Fibroblast of peridontal ligament (primary cell): Measurements from ENCODE around the gene PAEP.
A peak's percentile ranks its signal among the peaks of the same experiment; 100 is the strongest.

Experiments
- DNase-seq: peaks from one replicate; pipeline ENCODE4 v3.0.0-alpha.2; 2010; ENCODE audit errors: extremely low read depth

PAEP gene

DNA sequence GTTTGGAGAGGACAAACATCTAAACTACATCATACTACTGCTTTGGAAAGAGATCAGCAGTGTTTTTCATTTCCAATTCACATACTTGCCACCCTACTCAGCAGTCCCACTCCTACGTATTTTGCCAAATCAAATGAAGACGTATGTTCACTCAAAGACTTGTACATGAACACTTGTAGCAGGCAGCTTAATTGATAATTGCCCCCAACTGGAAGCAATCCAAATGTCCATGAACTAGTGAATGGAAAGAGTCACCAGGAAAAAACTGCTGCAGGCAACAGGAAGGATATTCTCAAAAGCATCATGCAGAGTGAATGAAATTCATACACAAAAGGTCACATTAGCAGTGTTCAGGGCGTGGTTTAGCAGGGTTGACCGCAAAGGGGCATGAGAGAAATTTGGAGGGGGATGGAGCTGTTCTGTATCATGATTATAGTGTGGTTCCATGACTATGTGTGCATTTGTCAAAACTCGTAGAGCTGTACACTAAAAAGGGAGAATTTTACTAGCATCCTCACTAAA lies 38.8 kb downstream of the PAEP start:
- no peak for DNase-seq

DNA sequence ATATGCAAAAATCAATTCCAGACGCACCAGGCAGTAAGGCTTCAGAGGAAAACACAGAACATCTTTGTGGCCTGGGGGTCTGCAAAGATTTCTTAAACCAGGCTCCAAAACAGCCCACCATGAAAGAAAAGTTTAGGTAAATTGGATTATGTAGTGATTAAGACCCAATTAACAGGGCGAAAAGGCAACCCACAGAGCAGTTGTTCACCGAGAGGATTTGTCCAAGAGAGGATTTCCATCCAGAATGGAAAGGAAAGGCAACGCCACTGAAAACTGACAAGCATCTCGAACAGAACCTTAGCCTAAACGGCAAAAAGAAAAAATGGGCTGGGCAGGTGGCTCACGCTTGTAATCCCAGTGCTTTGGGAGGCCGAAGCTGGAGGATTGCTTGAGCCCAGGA lies 40.4 kb downstream of the PAEP start:
- DNase-seq = no peak

DNA sequence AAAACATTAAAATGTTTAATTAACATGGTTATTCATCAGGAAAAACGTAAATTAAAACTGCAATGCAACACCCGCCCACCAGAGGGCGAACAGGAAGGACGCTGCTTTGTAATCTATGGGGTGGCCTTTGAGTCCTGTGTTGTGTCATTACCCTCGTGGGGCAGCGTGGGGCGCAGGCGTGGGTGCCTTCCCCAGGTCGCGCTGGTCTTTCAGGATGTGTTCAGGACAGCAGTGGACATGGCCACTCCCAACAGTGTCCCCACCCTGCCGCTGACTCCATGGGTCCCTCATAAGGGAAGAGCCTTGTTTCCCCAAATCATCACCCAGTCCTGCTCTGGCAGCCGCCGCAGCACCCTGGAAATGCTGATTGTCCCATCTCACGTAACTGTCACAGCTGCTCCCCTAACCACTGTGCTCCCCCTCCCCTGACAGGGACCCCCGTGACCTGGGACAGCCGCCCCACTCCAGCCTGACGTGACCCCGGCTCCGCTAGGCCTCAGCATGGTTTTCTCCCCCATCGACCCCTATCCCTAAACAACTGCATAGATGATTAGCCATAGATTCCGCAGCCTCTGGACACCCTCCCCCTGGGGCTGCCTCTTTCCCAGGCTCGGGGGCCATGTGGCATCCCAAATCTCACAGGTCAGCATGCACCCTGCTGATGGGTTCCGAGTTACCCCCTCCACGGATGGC lies 41.4 kb downstream of the PAEP start:
- peak; percentile 34 for DNase-seq

DNA sequence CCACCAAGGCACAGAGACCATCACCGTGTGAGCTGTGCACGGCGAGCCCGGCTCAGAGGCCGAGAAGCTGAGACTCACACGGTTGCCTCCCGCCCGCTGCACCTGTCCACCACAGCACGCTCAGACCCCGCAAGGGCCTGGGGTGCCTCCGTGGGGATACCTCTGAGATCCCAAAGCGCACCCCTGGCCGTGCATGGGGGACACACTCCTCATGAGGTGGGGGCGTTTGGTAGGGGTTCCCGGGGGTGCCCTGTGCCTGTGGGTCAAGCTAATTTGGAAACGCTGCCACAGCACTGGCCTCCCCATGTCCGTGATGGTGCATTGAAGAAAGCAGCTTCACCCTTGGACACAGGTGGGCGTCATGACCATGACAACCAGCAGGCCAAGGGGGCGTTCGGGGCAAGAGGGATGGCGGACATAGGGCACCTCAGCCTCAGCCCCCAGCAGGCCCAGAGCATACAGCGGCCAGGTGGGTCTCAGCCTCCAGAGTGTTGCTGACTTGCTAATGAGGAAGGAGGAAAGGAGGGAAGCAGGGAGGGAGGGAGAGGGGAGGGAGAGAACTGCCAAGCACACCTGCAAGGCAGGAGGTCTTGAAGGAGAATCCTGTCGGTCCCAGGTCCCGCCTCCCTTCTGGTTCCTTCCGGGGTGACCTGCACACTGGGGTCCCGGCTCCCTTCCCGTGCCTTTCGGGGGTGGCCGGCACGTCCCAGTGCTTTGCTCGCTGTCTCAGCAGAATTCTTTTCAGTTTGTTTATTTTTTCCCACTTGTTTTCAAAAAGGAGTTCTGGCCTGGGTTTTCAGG lies 43.1 kb downstream of the PAEP start:
- DNase-seq = no peak

DNA sequence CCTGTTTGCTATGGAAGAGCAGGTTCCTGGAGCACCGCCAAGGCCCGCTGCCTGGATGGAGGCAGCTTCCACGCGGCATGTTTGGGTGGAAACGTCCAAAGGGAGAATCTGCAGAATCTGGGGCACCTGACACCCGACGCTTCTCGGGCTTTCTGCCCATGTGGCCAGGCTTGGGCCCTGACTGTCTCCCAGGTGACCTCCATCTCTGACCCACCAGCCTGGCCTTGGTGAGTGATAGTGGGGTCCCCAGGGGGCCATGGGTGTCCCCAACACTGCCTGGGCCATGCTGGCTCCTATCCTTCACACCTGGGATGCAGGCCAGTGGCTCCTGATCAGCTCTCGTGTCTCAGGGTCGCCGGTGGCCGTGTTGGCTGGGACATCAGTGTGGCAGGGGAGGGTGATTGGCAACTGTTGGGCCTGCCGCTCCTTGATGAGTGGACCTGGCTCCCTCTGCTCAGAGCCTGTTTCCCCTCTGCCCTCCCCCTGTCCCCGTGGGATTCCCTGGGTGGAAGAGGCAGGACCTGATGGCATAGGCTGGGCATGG lies 43.8 kb downstream of the PAEP start:
- no peak for DNase-seq

DNA sequence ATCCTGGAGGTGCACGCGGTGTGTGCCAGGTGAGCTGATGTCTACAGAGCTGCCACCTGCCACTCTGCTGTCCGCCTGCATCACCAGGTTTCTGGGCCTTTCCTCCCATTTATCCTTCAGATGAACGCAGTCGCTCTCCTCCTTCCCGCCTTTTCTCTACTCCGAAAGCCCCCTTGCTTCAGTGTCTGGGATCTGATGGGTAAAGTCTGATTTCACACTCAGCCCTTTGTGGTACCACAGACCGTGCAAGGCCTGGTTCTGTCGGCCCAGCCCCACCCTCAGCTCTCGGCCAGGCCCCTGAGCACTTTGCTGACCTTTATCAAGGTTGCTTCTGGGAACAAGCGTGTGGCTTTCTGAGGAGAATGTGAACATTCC lies 45.3 kb downstream of the PAEP start:
- DNase-seq = no peak

DNA sequence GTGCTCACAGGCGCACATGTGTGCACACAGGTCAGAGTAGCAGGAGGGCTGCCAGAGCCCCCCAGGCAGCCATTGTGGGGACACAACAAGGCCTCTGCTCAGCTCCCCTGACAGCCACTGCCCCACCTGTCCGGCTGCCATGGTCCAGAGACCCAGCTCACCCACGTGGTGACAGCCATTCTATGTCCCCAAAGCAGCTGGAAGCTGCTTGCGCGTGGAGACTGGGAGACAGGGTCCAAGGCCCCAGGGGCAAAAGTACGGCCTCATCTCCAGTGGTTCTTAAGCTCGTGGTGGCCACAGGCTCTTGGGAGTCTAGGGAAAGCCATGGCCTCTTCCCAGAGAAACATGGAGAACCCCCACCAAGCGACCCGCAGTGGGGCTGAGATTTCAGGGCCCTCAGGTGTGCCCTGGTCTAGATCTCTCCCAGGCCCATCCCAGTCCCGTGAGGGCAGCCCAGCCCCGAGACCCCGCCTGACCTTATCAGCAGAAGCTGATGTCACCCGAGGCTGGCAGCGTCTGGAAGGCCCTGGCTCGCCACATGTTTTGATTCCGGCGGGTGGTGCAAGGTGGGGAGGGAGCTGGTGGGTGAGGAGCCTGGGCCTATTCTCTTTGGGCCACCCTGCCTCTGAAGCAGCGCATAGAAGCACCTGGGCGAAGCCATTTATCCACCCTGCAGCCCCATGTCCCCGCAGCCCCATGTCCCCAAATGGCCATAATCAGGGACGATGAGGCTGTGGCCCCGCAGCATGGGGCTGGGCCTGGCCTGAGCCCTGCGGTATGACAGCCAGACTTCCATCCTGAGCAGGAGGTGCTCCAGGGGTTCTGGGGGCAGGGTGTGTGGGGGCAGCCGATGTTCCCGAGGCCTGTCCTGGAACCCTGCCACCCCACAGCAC lies 46.1 kb downstream of the PAEP start:
- DNase-seq = no peak

DNA sequence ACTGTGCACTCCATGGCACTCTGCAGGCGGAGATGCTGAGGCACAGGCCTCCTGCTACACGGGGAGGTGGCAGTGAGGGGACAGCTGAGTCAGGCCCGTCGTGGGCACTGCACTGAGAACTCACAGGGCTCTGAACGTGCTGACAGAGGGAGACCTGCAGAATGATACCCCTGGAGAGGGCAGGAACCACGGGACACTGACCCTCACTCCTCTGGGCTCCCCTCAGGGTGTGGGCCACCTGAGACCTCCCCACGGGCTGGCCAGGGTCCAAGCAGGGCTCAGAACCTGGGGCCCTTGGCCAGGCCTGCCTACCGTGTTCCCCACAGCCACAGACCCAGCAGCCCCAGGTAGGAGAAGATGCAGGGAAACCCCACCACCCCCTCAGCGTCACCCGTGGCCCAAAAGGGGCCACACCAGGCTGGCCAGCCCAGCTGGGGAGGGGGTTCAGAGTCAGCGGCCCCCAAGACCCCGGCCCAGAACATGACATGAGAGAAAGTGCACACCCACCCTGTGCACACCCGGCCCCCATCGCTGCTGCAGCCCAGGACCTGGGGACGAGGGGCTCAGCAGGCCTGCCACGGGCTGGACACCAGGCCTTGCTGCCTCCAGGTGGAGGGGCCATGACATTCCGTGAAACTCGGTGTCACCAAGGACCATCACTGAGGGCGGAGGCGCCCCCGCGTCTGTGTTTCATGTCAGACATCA lies 46.9 kb downstream of the PAEP start:
- DNase-seq = no peak

DNA sequence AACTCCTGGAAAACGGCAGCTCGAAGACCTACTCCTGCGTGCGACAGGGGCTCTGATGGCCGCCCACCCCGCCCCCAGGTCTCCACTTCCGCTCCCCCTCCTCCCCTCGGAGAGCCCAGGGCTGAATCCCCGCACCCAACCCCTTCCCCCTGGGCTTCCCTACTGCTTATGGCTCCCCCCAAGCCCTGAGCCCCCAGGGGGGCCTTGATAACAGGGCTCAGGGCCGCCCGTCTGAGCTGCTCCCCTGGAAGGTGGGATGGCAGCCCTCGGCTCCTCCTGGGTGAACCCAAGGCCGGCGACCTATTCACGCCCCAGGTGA lies 47.4 kb downstream of the PAEP start:
- no peak for DNase-seq

DNA sequence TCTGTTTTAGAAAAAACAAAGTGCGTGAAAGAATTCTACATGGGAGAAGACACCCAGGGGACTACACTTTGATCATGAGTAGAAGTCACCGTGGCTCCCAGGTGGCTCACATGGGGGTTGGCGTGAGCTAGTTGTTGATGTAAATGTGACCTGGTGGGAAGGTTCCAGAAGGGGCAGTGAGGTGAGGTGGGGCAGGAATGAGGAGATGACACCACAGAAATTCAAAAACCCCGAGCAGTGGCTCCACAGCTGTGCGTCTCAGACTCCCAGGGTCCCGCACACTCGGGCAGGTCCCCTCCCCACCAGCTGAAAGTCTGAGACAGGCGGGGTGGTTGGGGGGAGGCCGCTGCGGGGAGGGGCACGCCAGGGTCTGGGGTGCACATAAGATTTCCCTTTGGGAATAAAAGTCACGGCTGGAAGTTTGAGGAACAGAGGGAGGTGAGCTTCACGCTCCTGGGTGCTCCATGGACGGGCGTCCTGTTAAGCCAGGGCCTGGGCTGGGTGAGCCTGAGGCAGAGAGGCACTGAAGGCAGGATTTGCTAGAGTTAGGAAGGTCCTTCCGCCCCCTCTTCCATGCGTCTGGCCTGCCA lies 47.9 kb downstream of the PAEP start:
- no peak for DNase-seq

DNA sequence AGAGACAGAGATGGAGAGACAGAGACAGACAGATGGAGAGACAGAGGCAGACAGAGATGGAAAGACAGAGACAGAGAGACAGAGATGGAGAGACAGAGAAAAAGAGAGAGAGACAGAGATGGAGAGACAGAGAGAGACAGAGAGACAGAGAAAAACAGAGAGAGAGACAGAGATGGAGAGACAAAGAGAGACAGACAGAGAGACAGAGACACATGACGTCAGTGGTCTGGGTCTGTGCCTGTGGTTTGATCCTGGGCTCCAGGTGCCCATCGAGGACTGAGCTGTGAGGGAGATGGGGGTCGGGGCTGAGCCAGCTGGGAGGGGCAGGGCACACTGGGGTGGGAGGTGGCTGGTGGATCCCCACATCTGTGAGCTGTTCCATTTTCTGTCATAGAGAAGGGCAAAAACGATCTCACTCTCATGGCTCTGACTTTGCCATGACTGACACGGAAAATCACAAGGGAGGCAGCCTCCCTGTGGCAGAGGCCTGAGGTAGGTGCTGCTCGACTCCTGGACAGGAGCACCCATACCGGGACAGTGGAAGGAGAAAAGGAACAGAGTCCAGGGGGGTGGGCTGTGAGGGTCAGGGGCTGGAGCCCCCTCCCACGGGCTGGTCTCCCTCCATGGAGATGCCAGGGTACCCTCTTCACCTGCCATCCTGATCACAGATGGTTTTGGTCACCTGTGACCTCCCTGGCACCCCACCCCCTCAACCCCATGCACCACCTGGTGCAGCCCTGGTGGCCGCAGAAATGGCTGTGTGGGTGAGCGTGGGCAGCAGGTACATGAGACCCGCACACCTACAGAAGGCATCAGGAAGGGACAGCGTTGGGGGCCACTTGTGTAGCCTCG lies 49.0 kb downstream of the PAEP start:
- no peak for DNase-seq

DNA sequence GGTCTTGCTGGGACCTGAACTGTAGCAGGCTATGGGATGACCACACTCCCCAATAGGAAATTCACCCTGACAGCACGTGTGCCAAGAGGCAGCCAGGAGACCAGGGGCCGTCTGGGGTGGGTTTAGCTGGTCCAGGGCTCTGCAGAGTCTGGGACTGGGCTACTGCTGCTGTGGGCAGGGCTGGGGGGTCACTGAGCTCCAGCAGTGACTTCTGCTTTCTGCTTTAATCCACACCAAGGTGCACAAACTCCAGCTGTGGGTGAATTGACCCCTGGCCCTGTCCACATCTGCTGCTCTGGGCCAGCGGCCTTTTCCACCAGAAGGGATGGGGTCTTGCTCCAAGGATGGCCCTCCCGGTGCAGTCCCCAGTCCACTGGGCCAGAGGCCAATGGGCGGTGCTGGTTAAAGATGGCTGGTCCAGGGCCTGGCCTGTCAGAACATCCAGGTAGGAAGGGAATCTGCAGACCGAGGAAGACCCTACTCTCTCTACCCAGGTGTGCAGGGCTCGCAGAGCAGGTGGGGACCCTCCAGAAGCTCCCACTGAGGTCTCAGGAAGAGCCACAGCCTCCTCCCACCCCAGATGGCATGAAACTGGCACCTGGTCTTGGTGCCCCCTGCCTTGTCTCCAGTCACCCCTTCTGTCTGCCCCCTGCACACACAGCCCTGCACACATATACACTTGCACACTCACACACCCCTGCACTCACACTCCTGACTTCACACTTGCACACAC lies 49.8 kb downstream of the PAEP start:
- no peak for DNase-seq

DNA sequence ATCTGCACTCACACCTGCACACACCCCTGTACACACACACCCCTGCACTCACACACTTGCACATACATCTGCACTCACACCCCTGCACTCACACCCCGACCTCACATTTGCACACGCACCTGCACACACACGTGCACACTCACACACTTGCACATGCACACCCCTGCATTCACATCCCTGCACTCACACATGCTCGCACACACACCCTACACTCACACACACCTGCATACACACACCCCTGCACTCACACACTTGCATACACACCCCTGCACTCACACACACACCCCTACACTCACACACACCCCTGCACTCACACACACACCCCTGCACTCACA lies 50.3 kb downstream of the PAEP start:
- no peak for DNase-seq

DNA sequence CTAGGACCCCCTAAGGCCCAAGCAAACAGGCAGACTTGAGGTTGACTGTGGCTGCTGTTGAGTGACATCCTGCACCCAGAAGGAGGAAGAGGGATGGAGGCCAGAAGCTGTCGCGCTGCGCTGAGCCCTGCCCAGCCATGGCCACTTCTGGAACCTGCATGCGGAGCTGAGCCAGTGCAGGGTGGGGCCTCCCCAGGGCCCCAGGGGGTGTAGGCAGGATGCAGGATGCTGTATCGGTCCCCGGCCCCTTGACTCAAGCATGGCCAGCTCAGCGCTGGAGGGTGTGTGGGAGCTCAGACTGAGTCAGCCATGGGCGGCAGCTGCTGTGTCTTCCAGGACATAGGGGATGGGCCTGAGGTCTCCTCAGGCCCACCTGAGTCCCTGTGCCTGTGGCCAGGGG lies 50.9 kb downstream of the PAEP start:
- DNase-seq = no peak

DNA sequence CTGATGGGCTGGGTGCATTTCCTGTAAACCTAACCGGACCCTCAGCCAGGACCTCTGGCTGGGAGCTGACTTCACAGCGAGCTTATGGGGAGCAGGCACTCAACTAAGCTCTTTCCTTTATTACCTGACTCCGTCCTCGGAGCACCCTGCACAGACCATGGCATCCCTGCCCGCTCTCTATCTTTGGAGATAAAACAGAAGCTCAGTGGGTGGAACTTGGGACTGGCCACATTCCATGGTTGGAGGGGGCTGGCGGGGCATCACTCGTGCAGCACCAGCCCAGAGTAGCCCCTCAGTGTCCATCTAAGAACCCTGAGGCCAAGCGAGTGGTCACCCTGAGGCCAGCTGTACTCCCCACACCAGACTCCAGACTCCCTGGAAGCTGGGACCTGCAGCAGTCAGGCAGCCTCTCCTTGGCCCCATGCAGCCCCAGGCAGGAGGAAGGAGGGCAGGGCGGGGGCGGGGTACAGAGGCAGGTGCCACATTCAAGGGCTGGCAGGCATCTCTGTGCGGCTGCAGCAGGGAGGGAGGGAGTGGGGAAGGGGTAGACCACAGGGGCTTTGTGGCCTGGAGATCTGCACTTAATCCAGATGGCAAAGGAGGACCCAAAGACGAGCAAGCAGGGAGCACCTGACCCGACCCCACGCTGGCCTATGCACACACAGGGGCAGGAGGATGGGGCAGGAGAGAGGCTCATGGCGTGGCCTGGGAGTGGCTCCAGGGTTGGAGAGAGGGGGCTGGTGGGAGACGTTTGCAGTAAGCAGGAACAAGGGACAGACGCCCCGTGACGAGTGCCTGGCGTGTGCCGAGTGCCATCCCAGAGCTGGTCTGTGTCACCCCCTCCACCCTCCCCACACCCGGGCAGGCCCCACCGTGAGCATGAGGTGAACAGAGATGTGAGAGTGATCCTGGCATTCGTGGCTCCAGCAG lies 51.7 kb downstream of the PAEP start:
- no peak for DNase-seq

DNA sequence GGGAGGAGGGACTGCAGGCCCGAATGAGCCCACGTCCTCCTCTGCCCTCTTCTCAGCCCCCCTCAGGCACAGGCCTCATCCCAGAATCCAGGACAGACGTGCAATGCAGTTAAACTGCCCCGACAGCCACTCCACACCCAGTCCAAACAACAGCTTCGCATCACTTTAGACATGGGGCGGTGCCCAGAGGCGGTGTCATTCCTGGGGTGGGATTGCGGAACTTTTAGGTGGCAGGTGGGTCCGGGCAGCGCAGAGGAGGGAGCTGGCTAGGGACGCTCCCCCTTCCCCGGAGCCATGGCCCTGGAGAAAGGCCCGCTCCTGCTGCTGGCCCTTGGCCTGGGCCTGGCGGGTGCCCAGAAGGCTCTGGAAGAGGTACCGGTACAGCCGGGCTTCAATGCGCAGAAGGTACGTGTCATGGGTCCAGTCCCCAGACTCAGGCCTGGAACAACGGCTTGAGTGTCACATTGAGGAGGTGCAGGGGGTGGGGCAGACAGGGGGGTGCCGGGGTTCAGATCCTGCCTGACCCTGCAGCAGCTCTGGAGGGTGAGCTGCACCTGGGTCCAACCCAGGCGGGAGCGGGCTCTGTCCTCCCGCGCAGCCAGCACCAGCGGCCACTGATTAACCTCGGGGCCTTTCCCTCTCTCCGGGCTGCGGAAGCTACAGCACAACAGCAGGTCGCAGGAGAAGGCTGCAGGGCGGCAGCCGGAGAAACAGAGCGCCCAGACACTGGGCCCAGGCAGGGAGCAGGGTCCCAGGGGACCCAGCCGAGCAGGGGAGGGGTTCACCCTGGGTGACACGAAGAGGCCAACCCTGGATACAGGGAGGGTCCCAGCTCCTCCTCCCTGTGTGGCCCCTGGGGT lies 52.6 kb downstream of the PAEP start:
- no peak for DNase-seq

DNA sequence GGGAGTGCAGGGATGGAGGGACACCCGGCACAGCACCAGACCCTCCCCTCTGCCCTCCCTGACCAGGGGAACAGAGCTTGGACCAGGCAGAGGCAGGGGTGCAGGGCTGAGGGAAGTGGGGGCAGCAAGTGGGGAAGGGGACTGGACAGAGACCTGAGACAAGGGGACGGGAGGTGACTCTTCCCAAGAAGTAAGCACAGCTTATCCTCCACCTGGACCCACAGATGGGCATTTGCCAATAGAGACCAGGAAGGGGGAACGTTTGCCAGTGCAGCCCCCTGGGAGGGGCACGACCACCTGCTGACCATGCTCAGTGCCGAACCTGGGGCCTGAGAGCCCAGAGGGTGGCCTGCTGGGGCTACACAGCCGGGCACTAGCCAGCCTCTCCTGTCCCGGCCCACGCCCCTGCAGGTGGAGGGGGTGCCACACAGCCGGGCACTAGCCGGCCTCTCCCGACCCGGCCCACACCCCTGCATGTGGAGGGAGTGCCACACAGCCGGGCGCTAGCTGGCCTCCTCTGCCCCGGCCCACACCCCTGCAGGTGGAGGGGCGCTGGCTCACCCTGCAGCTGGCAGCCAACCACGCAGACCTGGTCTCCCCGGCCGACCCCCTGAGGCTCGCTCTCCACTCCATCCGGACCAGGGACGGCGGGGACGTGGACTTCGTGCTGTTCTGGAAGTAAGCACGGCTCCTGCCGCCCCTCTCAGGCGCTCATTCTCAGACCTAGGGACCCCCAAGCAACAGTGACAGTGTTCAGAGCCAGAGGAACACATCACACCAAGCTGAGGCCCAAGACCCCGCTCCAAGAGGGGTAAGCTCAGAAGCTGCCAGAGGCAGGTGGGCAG lies 53.5 kb downstream of the PAEP start:
- DNase-seq = no peak
